Psoas muscle (tissue), 8 donors: Measurements from ENCODE around the gene ZNF318. TPM values are rescaled to one million over a fixed set of nuclear protein-coding genes. Genes with fewer than 3 reads are reported as not detected.
"Not testable (repeated sequence)": the region's sequence is repeated elsewhere in the genome, so short reads cannot be mapped to it uniquely, and the experiment has no call there.

Experiments
- ATAC-seq, 4 donors: fragments of 200-7000 bp; cut with Tn5 transposase; one replicate each; pipeline ENCODE4 v1.9.1; 2020; ENCODE audit warnings: moderate library complexity in 3 of 4, mild to moderate bottlenecking in 2 of 4
- DNase-seq, 2 donors: peaks; one replicate each; pipeline ENCODE4 v3.0.0-alpha.2; 2020
- H3K27ac ChIP-seq: fragments of 200-600 bp; one replicate; pipeline ENCODE4 v1.8.0; 2022
- H3K27me3 ChIP-seq, 3 donors: fragments of 200-600 bp in 1 of 3; one replicate each; pipeline versions ENCODE4 v1.6.1 to v1.8.0; 2013 to 2022; ENCODE audit warnings: low read length in 2 of 3, mild to moderate bottlenecking in 2 of 3, moderate library complexity in 1 of 3; ENCODE audit not compliant: insufficient read depth in 3 of 3
- H3K36me3 ChIP-seq, 2 donors: fragments of 200-600 bp in 1 of 2; one replicate each; pipeline versions ENCODE4 v1.6.1 to v1.8.0; 2013 to 2022; ENCODE audit warnings: low read depth in 1 of 2, mild to moderate bottlenecking in 1 of 2, moderate library complexity in 1 of 2; ENCODE audit not compliant: insufficient read depth in 1 of 2
- H3K4me1 ChIP-seq: fragments of 200-600 bp; one replicate; pipeline ENCODE4 v1.8.0; 2022
- H3K4me3 ChIP-seq: fragments of 200-600 bp; one replicate; pipeline ENCODE4 v1.8.0; 2022; ENCODE audit warnings: mild to moderate bottlenecking
- H3K9me3 ChIP-seq: fragments of 200-600 bp; one replicate; pipeline ENCODE4 v1.8.0; 2022
- CTCF ChIP-seq: fragments of 200-600 bp; IDR thresholded peaks from one replicate; pipeline ENCODE4 v1.8.0; 2022; ENCODE audit warnings: antibody characterized with exemption
- WGBS, 3 donors: extraction: QIAGEN DNeasy Blood & Tissue Kit; methylation state at CpG; one replicate each; pipeline versions ENCODE4 v1.1.6 to v1.1.7; 2013; 5-methylcytosine and 5-hydroxymethylcytosine counted together
- intact Hi-C, 2 donors: fragments of 100-400 bp; cut with DNase I; formaldehyde crosslinking; loops; one replicate each; pipeline versions ENCODE4 v1.11.0 to v1.14.2; 2022
- polyA plus RNA-seq, 3 donors: library from polyadenylated mRNA; stranded (reverse); fragments of 200-250 nt; gene quantifications; one replicate each; pipeline ENCODE4 v1.2.3, GENCODE V29; 2013
- total RNA-seq, 4 donors: library from RNA; stranded (reverse); fragmentation: NEBNext Ultra II Directional in 2 of 4; extraction: Animal tissue kit (Norgen Biotek cat#: 25700) in 2 of 4; gene quantifications; one replicate each; pipeline versions ENCODE4 v1.2.1 to v1.2.4, GENCODE V29; 2021 to 2023
- donor health status: healthy with polysubstance abuse.
- donor health status: DM: no; HTN: no; CAD: no; lungs with moderate emphysema.
- donor health status: Bipolar disorder and iron deficiency.
- donor health status: healthy.
- donor health status: DM: yes; HTN: yes; CAD: no.
- donor health status: DM: no; HTN: no; CAD: no.
- donor health status: DM: no; HTN: no; CAD: no.
- donor health status: DM: yes; HTN: yes; CAD: no.

ZNF318 gene
- total and polyA plus RNA-seq, 7 donors, result 3.4 to 14.3 (median 9.0) TPM

- WGBS, 3 donors, result 57 to 65% (median 63%) methylated on average over 5 of the region's 5 CpGs
- ATAC-seq, result no peak
- H3K36me3 ChIP-seq, result no peaks in the 10 kb centered on the region
- no peak overlapping the region for H3K4me3 ChIP-seq
- DNase-seq, result no peak
- no peaks in the 10 kb centered on the region for H3K4me1 ChIP-seq
- H3K27me3 ChIP-seq, result peaks cover 0 to 3% (median 0%) of the 10 kb centered on the region in 3 donors
- TF ChIP-seq CTCF, result no peak
- intact Hi-C loops, result no loop called here
- H3K9me3 ChIP-seq, result no peaks in the 10 kb centered on the region
- no peak overlapping the region for H3K27ac ChIP-seq
These were observed 43.1 kb upstream of the ZNF318 start for GRCh38 chr6:43412541-43412940.

GRCh38 chr6:43410776-43411175 lies 41.3 kb upstream of the ZNF318 start:
- DNase-seq, ATAC-seq, H3K9me3 ChIP-seq, H3K27ac ChIP-seq, H3K4me1 ChIP-seq, H3K36me3 ChIP-seq, H3K27me3 ChIP-seq, intact Hi-C loops, H3K4me3 ChIP-seq: not testable (repeated sequence)
- WGBS, 3 donors, result 76 to 91% (median 84%) methylated on average over 1 of the region's 1 CpG

GRCh38 chr6:43408259-43408658 lies 38.8 kb upstream of the ZNF318 start:
- no peaks in the 10 kb centered on the region for H3K9me3 ChIP-seq
- ATAC-seq (no peak), DNase-seq (no peak)
- no peak overlapping the region for H3K27ac ChIP-seq
- H3K4me1 ChIP-seq, result no peaks in the 10 kb centered on the region
- intact Hi-C loops, result no loop called here
- peaks cover 3 to 6% (median 5%) of the 10 kb centered on the region in 3 donors for H3K27me3 ChIP-seq
- no peaks in the 10 kb centered on the region for H3K36me3 ChIP-seq
- 74 to 83% (median 82%) methylated on average over 4 of the region's 4 CpGs for WGBS, 3 donors
- TF ChIP-seq CTCF, result no peak
- no peak overlapping the region for H3K4me3 ChIP-seq

GRCh38 chr6:43407296-43407695 lies 37.8 kb upstream of the ZNF318 start:
- Histone ChIP-seq H3K27me3 (peaks cover 0 to 6% (median 5%) of the 10 kb centered on the region in 3 donors), H3K4me1 (no peaks in the 10 kb centered on the region), H3K36me3 (no peaks in the 10 kb centered on the region), H3K9me3 (no peaks in the 10 kb centered on the region), H3K4me3 (no peak overlapping the region), H3K27ac (no peak overlapping the region)
- intact Hi-C loops, result no loop called here
- TF ChIP-seq CTCF, result no peak
- WGBS, 3 donors, result 81 to 90% (median 90%) methylated on average over 1 of the region's 1 CpG
- ATAC-seq, result no peak
- no peak for DNase-seq

- intact Hi-C loops, result no loop called here
- DNase-seq (no peak), ATAC-seq (no peak)
- Histone ChIP-seq H3K4me3 (no peak overlapping the region), H3K9me3 (no peaks in the 10 kb centered on the region), H3K27ac (no peak overlapping the region), H3K36me3 (no peaks in the 10 kb centered on the region), H3K27me3 (peaks cover 3 to 6% (median 5%) of the 10 kb centered on the region in 3 donors), H3K4me1 (no peaks in the 10 kb centered on the region)
- no peak for TF ChIP-seq CTCF
- 35 to 52% (median 45%) methylated on average over 3 of the region's 3 CpGs for WGBS, 3 donors
These were observed 35.9 kb upstream of the ZNF318 start for GRCh38 chr6:43405354-43405753.
